Measurements from ENCODE around the gene KSR2.

KSR2 gene

GRCh38 chr12:117409286-117409685, 559.5 kb downstream of the KSR2 start:
- Histone ChIP-seq H2AK5ac (ENCODE audit: low read length, severe bottlenecking) (no peak overlapping the region), H3K79me1 (replicated peaks; ENCODE audit: low read length, poor library complexity, severe bottlenecking) (no peaks in the 10 kb centered on the region), H3K14ac (ENCODE audit: low read length in 2 of 2) (no peak overlapping the region), H3K9me3 (ENCODE audit: control insufficient read depth, low read length) (peaks cover 1% of the 10 kb centered on the region), H3K36me3 (ENCODE audit: control insufficient read depth in 1 of 2, insufficient read depth in 2 of 2, low read depth in 1 of 2, low read length in 2 of 2) (no peaks in the 10 kb centered on the region), H3K4me3 (ENCODE audit: insufficient read depth in 1 of 2, low read depth in 1 of 2, low read length in 2 of 2) (no peak overlapping the region), H2AFZ (ENCODE audit: low read depth, low read length) (no peak overlapping the region), H3K4me2 (ENCODE audit: low read length, poor library complexity, severe bottlenecking) (no peak overlapping the region), H3K27ac (ENCODE audit: low read length, poor library complexity, severe bottlenecking) (no peak overlapping the region), H2BK5ac (ENCODE audit: low read depth, low read length, poor library complexity, severe bottlenecking) (no peak overlapping the region), H3K9ac (ENCODE audit: low read length) (no peak overlapping the region), H3K4me1 (ENCODE audit: control insufficient read depth, insufficient read depth, low read depth, low read length) (peaks cover 6% of the 10 kb centered on the region), H4K91ac (ENCODE audit: low read length) (no peak overlapping the region), H4K8ac (ENCODE audit: low read length) (no peak overlapping the region), H3K27me3 (ENCODE audit: control insufficient read depth in 1 of 2, insufficient read depth in 1 of 2, low read length in 2 of 2) (peaks cover 3 to 32% of the 10 kb centered on the region in 2 experiments), H2BK15ac (ENCODE audit: low read depth, poor library complexity, severe bottlenecking) (no peak overlapping the region), H3K4ac (ENCODE audit: low read depth in 1 of 2, low read length in 2 of 2) (no peak overlapping the region), H3K23ac (ENCODE audit: low read length in 2 of 2) (no peak overlapping the region), H2BK12ac (ENCODE audit: low read length in 2 of 2) (no peak overlapping the region), H2BK120ac (ENCODE audit: low read depth, low read length) (no peak overlapping the region), H3K18ac (ENCODE audit: low read depth in 1 of 2, low read length in 2 of 2) (no peak overlapping the region)
- DNase-seq, result no peak

- H3K23ac ChIP-seq (ENCODE audit: low read length in 2 of 2), result no peak overlapping the region
- 61% methylated on average over 11 of the region's 11 CpGs for WGBS
- peaks cover 11% of the 10 kb centered on the region for H3K9me3 ChIP-seq (ENCODE audit: control insufficient read depth, low read length)
- H3K27me3 ChIP-seq (ENCODE audit: control insufficient read depth in 1 of 2, insufficient read depth in 1 of 2, low read length in 2 of 2), result peaks cover 3 to 31% of the 10 kb centered on the region in 2 experiments
- H4K91ac ChIP-seq (ENCODE audit: low read length), result no peak overlapping the region
- H3K4me1 ChIP-seq (ENCODE audit: control insufficient read depth, insufficient read depth, low read depth, low read length), result peaks cover 6% of the 10 kb centered on the region
- no peak overlapping the region for H2BK5ac ChIP-seq (ENCODE audit: low read depth, low read length, poor library complexity, severe bottlenecking)
- no peak overlapping the region for H3K9ac ChIP-seq (ENCODE audit: low read length)
- H3K4me3 ChIP-seq (ENCODE audit: insufficient read depth in 1 of 2, low read depth in 1 of 2, low read length in 2 of 2), result no peak overlapping the region
- H2BK15ac ChIP-seq (ENCODE audit: low read depth, poor library complexity, severe bottlenecking), result no peak overlapping the region
- no peak overlapping the region for H2BK12ac ChIP-seq (ENCODE audit: low read length in 2 of 2)
- H3K79me1 ChIP-seq (replicated peaks; ENCODE audit: low read length, poor library complexity, severe bottlenecking), result no peaks in the 10 kb centered on the region
- H3K4ac ChIP-seq (ENCODE audit: low read depth in 1 of 2, low read length in 2 of 2), result no peak overlapping the region
- no peak overlapping the region for H3K14ac ChIP-seq (ENCODE audit: low read length in 2 of 2)
- H2AFZ ChIP-seq (ENCODE audit: low read depth, low read length), result no peak overlapping the region
- no peak for DNase-seq
- H3K4me2 ChIP-seq (ENCODE audit: low read length, poor library complexity, severe bottlenecking), result no peak overlapping the region
- no peak overlapping the region for H3K18ac ChIP-seq (ENCODE audit: low read depth in 1 of 2, low read length in 2 of 2)
- H3K27ac ChIP-seq (ENCODE audit: low read length, poor library complexity, severe bottlenecking), result no peak overlapping the region
- no peak overlapping the region for H2AK5ac ChIP-seq (ENCODE audit: low read length, severe bottlenecking)
- no peak overlapping the region for H4K8ac ChIP-seq (ENCODE audit: low read length)
- H2BK120ac ChIP-seq (ENCODE audit: low read depth, low read length), result no peak overlapping the region
- no peaks in the 10 kb centered on the region for H3K36me3 ChIP-seq (ENCODE audit: control insufficient read depth in 1 of 2, insufficient read depth in 2 of 2, low read depth in 1 of 2, low read length in 2 of 2)
Measured at GRCh38 chr12:117408161-117408791, 560.5 kb downstream of the KSR2 start.

- Histone ChIP-seq H2BK12ac (ENCODE audit: low read length in 2 of 2) (no peak overlapping the region), H3K14ac (ENCODE audit: low read length in 2 of 2) (no peak overlapping the region), H2BK5ac (ENCODE audit: low read depth, low read length, poor library complexity, severe bottlenecking) (no peak overlapping the region), H2BK120ac (ENCODE audit: low read depth, low read length) (no peak overlapping the region), H3K4me3 (ENCODE audit: insufficient read depth in 1 of 2, low read depth in 1 of 2, low read length in 2 of 2) (no peak overlapping the region), H4K8ac (ENCODE audit: low read length) (no peak overlapping the region), H3K9ac (ENCODE audit: low read length) (no peak overlapping the region), H2AFZ (ENCODE audit: low read depth, low read length) (no peak overlapping the region), H3K9me3 (ENCODE audit: control insufficient read depth, low read length) (peaks cover 14% of the 10 kb centered on the region), H3K23ac (ENCODE audit: low read length in 2 of 2) (no peak overlapping the region), H4K91ac (ENCODE audit: low read length) (no peak overlapping the region), H3K4me1 (ENCODE audit: control insufficient read depth, insufficient read depth, low read depth, low read length) (peaks cover 6% of the 10 kb centered on the region), H2BK15ac (ENCODE audit: low read depth, poor library complexity, severe bottlenecking) (no peak overlapping the region), H3K27me3 (ENCODE audit: control insufficient read depth in 1 of 2, insufficient read depth in 1 of 2, low read length in 2 of 2) (peaks cover 3 to 19% of the 10 kb centered on the region in 2 experiments), H2AK5ac (ENCODE audit: low read length, severe bottlenecking) (no peak overlapping the region), H3K36me3 (ENCODE audit: control insufficient read depth in 1 of 2, insufficient read depth in 2 of 2, low read depth in 1 of 2, low read length in 2 of 2) (no peaks in the 10 kb centered on the region), H3K4ac (ENCODE audit: low read depth in 1 of 2, low read length in 2 of 2) (no peak overlapping the region), H3K27ac (ENCODE audit: low read length, poor library complexity, severe bottlenecking) (no peak overlapping the region), H3K4me2 (ENCODE audit: low read length, poor library complexity, severe bottlenecking) (no peak overlapping the region), H3K18ac (ENCODE audit: low read depth in 1 of 2, low read length in 2 of 2) (no peak overlapping the region), H3K79me1 (replicated peaks; ENCODE audit: low read length, poor library complexity, severe bottlenecking) (no peaks in the 10 kb centered on the region)
- no peak for DNase-seq
- WGBS, result 85% methylated on average over 7 of the region's 7 CpGs
Measured at GRCh38 chr12:117404940-117405339, 563.9 kb downstream of the KSR2 start.

- no peak overlapping the region for H2BK120ac ChIP-seq (ENCODE audit: low read depth, low read length)
- no peak overlapping the region for H3K23ac ChIP-seq (ENCODE audit: low read length in 2 of 2)
- DNase-seq, result no peak
- H3K14ac ChIP-seq (ENCODE audit: low read length in 2 of 2), result no peak overlapping the region
- peaks cover 14% of the 10 kb centered on the region for H3K9me3 ChIP-seq (ENCODE audit: control insufficient read depth, low read length)
- H3K4me2 ChIP-seq (ENCODE audit: low read length, poor library complexity, severe bottlenecking), result no peak overlapping the region
- H3K18ac ChIP-seq (ENCODE audit: low read depth in 1 of 2, low read length in 2 of 2), result no peak overlapping the region
- peaks cover 3 to 19% of the 10 kb centered on the region in 2 experiments for H3K27me3 ChIP-seq (ENCODE audit: control insufficient read depth in 1 of 2, insufficient read depth in 1 of 2, low read length in 2 of 2)
- no peaks in the 10 kb centered on the region for H3K36me3 ChIP-seq (ENCODE audit: control insufficient read depth in 1 of 2, insufficient read depth in 2 of 2, low read depth in 1 of 2, low read length in 2 of 2)
- WGBS, result 71% methylated on average over 4 of the region's 4 CpGs
- peaks cover 6% of the 10 kb centered on the region for H3K4me1 ChIP-seq (ENCODE audit: control insufficient read depth, insufficient read depth, low read depth, low read length)
- no peak overlapping the region for H2AK5ac ChIP-seq (ENCODE audit: low read length, severe bottlenecking)
- no peak overlapping the region for H3K27ac ChIP-seq (ENCODE audit: low read length, poor library complexity, severe bottlenecking)
- H2BK15ac ChIP-seq (ENCODE audit: low read depth, poor library complexity, severe bottlenecking), result no peak overlapping the region
- no peak overlapping the region for H2BK12ac ChIP-seq (ENCODE audit: low read length in 2 of 2)
- no peak overlapping the region for H4K91ac ChIP-seq (ENCODE audit: low read length)
- no peak overlapping the region for H3K4ac ChIP-seq (ENCODE audit: low read depth in 1 of 2, low read length in 2 of 2)
- no peak overlapping the region for H3K9ac ChIP-seq (ENCODE audit: low read length)
- H3K79me1 ChIP-seq (replicated peaks; ENCODE audit: low read length, poor library complexity, severe bottlenecking), result no peaks in the 10 kb centered on the region
- H2BK5ac ChIP-seq (ENCODE audit: low read depth, low read length, poor library complexity, severe bottlenecking), result no peak overlapping the region
- H3K4me3 ChIP-seq (ENCODE audit: insufficient read depth in 1 of 2, low read depth in 1 of 2, low read length in 2 of 2), result no peak overlapping the region
- no peak overlapping the region for H2AFZ ChIP-seq (ENCODE audit: low read depth, low read length)
- no peak overlapping the region for H4K8ac ChIP-seq (ENCODE audit: low read length)
Measured at GRCh38 chr12:117404203-117404853, 564.5 kb downstream of the KSR2 start.

All from mesenchymal stem cell (in vitro differentiated cells and primary cell).